Hepatocyte (in vitro differentiated cells): ENCODE results near the gene ISL1. TPM values are rescaled to one million over a fixed set of nuclear protein-coding genes. Genes with fewer than 3 reads are reported as not detected.

Source experiments
- DNase-seq: peaks from one replicate; pipeline ENCODE4 v3.0.0-alpha.2; 2016; ENCODE audit warnings: low spot score
- H2AFZ ChIP-seq: fragments of 200-600 bp; sonication (generic); 2 replicates; pipeline ENCODE4 v1.6.0; 2016; ENCODE audit warnings: antibody characterized with exemption, mild to moderate bottlenecking
- H3K27ac ChIP-seq: fragments of 200-600 bp; sonication (generic); 2 replicates; pipeline ENCODE4 v1.5.1; 2016; ENCODE audit warnings: mild to moderate bottlenecking
- H3K27me3 ChIP-seq: fragments of 200-600 bp; sonication (generic); 2 replicates; pipeline ENCODE4 v1.6.1; 2016
- H3K36me3 ChIP-seq: fragments of 200-600 bp; sonication (generic); replicated peaks from 2 replicates; pipeline ENCODE4 v1.5.1; 2016; ENCODE audit warnings: low read depth; ENCODE audit not compliant: insufficient read depth
- H3K4me1 ChIP-seq: fragments of 200-600 bp; sonication (generic); 2 replicates; pipeline ENCODE4 v1.5.1; 2016; ENCODE audit warnings: mild to moderate bottlenecking, moderate library complexity; ENCODE audit not compliant: insufficient read depth
- H3K4me2 ChIP-seq: fragments of 200-600 bp; sonication (generic); 2 replicates; pipeline ENCODE4 v1.6.0; 2016
- H3K4me3 ChIP-seq: fragments of 200-600 bp; sonication (generic); 2 replicates; pipeline ENCODE4 v1.5.1; 2016; ENCODE audit warnings: mild to moderate bottlenecking
- H3K79me2 ChIP-seq: fragments of 200-600 bp; sonication (generic); 2 replicates; pipeline ENCODE4 v1.6.0; 2017; ENCODE audit warnings: mild to moderate bottlenecking
- H3K9me2 ChIP-seq: fragments of 200-600 bp; sonication (generic); replicated peaks from 2 replicates; pipeline ENCODE4 v1.6.0; 2017; ENCODE audit warnings: mild to moderate bottlenecking; ENCODE audit not compliant: insufficient read depth
- H3K9me3 ChIP-seq: fragments of 200-600 bp; sonication (generic); 2 replicates; pipeline ENCODE4 v1.5.1; 2016; ENCODE audit warnings: low read depth, mild to moderate bottlenecking
- H4K20me1 ChIP-seq: fragments of 200-600 bp; sonication (generic); 2 replicates; pipeline ENCODE4 v1.6.0; 2016; ENCODE audit warnings: mild to moderate bottlenecking; ENCODE audit not compliant: insufficient read depth, poor library complexity, severe bottlenecking
- CTCF ChIP-seq: fragments of 200-600 bp; sonication (generic); IDR thresholded peaks from 2 replicates; pipeline ENCODE4 v1.5.1; 2016; ENCODE audit warnings: antibody characterized with exemption, mild to moderate bottlenecking; ENCODE audit not compliant: poor library complexity
- EZH2 ChIP-seq: fragments of 200-600 bp; sonication (generic); IDR thresholded peaks from 2 replicates; pipeline ENCODE4 v1.6.1; 2016; ENCODE audit warnings: antibody characterized with exemption, mild to moderate bottlenecking, borderline replicate concordance
- EZH2phosphoT487 ChIP-seq: fragments of 200-600 bp; sonication (generic); IDR thresholded peaks from one replicate; pipeline ENCODE4 v1.6.1; 2018; ENCODE audit warnings: antibody characterized with exemption, mild to moderate bottlenecking, low read depth, moderate library complexity; ENCODE audit not compliant: unreplicated experiment, severe bottlenecking
- WGBS: methylation state at CpG from one replicate; pipeline ENCODE4 v1.1.6; 2016; ENCODE audit warnings: low lambda C conversion rate; ENCODE audit errors: missing lambda C conversion rate; 5-methylcytosine and 5-hydroxymethylcytosine counted together
- polyA plus RNA-seq: library from polyadenylated mRNA; unstranded; fragments of >200 nt; fragmentation: Nextera tagmentation; extraction: Ambion mirVana; gene quantifications from 2 replicates; pipeline ENCODE4 v1.2.1, GENCODE V29; 2016
- total RNA-seq: library from RNA; depleted of rRNA; stranded (reverse); fragments of >200 nt; gene quantifications from 2 replicates; pipeline ENCODE4 v1.2.3, GENCODE V29; 2014

Gene ISL1
- total and polyA plus RNA-seq, 2 experiments from 2014 or later: 22.0 to 29.1 TPM

DNA sequence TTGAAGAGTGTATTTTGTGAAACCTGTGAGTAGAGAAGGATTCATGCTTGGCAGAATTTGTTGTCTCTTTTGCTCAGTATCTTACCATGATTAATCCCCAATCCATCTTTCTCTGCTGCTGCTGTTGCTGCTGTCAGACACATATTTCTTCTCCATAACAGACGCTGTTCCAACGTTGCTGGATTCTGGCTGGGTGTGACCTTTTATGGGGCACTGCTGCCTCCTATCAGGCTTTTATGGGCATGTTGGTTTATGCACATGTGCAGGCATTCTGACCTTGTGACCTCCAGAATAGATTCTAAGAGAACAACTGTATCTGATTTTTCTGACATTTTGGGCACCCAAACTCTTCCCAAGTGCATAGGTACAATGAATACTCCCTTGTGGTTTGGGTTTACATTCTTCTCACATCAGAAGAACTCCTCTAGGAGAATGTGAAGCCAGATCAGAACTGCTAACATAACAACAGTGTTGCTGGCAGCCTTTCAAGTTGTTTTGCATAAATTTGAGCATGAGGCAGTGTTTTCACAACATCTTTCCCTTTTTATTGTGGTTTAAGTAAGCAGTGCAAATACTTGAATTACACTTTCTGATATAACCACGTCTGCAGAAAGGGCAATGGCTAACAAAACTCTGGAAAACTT, 9.2 kb upstream of the ISL1 start:
- Histone ChIP-seq H3K4me3 (no peak overlapping the region), H3K27ac (peak overlapping the region; percentile 69), H4K20me1 (no peaks in the 10 kb centered on the region), H3K36me3 (no peaks in the 10 kb centered on the region), H3K27me3 (peaks cover 30% of the 10 kb centered on the region), H3K9me3 (no peaks in the 10 kb centered on the region), H3K4me2 (peak overlapping the region; percentile 8), H3K79me2 (peaks cover 42% of the 10 kb centered on the region), H2AFZ (no peak overlapping the region), H3K4me1 (peaks cover 11% of the 10 kb centered on the region), H3K9me2 (no peaks in the 10 kb centered on the region)
- no peak for DNase-seq
- 19% methylated on average over 3 of the region's 3 CpGs for WGBS
- TF ChIP-seq EZH2: no peak
- TF ChIP-seq CTCF: peak; percentile 15
- no peak for TF ChIP-seq EZH2phosphoT487

- WGBS: 83% methylated on average over 7 of the region's 7 CpGs
- H3K27me3 ChIP-seq: peaks cover 41% of the 10 kb centered on the region
- H3K4me3 ChIP-seq: no peak overlapping the region
- no peaks in the 10 kb centered on the region for H3K9me3 ChIP-seq
- H3K4me1 ChIP-seq: peaks cover 11% of the 10 kb centered on the region
- TF ChIP-seq EZH2 (no peak), EZH2phosphoT487 (no peak), CTCF (no peak)
- peak overlapping the region; percentile 8 for H3K4me2 ChIP-seq
- H3K79me2 ChIP-seq: peaks cover 52% of the 10 kb centered on the region
- no peaks in the 10 kb centered on the region for H4K20me1 ChIP-seq
- peak overlapping the region; percentile 69 for H3K27ac ChIP-seq
- no peaks in the 10 kb centered on the region for H3K9me2 ChIP-seq
- no peak overlapping the region for H2AFZ ChIP-seq
- no peak for DNase-seq
- H3K36me3 ChIP-seq: no peaks in the 10 kb centered on the region
These were observed 8.2 kb upstream of the ISL1 start for GRCh38 chr5:51375084-51375483.

- no peaks in the 10 kb centered on the region for H4K20me1 ChIP-seq
- H3K9me3 ChIP-seq: no peaks in the 10 kb centered on the region
- H3K27ac ChIP-seq: peak overlapping the region; percentile 92
- H3K4me2 ChIP-seq: peak overlapping the region; percentile 91
- no peak overlapping the region for H3K4me3 ChIP-seq
- H2AFZ ChIP-seq: no peak overlapping the region
- 34% methylated on average over 3 of the region's 3 CpGs for WGBS
- no peak for DNase-seq
- no peak for TF ChIP-seq EZH2
- no peak for TF ChIP-seq EZH2phosphoT487
- TF ChIP-seq CTCF: no peak
- peaks cover 11% of the 10 kb centered on the region for H3K4me1 ChIP-seq
- H3K79me2 ChIP-seq: peaks cover 63% of the 10 kb centered on the region
- no peaks in the 10 kb centered on the region for H3K36me3 ChIP-seq
- no peaks in the 10 kb centered on the region for H3K9me2 ChIP-seq
- peaks cover 52% of the 10 kb centered on the region for H3K27me3 ChIP-seq
These were observed 6.7 kb upstream of the ISL1 start for GRCh38 chr5:51376509-51376908.
